Measurements from ENCODE around the gene GSS.

Gene GSS

DNA sequence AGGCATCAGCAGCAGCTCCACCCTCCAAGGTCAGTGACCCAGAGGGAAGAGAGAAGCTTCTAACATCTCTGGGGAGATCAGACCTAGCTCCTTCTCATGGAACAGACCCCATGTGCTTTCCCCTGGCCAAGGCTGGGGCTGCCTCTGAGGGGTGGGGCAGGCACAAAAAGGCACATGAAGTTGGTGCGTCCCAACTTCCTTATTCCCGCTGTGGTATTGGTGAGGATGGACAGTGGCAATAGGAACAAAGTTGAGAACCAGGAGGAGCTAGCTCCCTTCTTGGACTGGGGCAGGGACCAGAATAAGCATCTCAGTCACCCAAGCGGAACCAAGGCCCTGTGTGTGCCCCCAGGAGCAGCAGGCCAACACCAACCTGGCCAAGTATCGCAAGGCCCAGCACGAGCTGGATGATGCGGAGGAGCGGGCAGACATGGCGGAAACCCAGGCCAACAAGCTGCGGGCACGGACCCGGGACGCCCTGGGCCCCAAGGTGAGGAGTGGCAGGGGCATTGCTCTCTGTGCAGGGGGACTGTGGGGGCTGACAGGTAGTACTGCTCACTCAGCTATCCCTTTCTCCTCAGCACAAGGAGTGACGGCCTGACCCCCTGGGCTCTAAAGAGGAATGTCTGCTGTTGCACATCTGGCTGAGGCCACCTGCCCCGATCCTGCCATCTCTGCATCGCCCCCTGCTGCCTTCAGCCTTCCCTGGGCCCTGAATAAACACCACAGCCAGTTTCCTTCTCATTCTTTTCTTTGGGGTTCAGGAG lies 46.2 kb upstream of the GSS start:
- no peak for DNase-seq (ENCODE audit: low spot score)
- peak; percentile 17 for TF ChIP-seq CTCF (IDR thresholded peaks at IDR 0.05; ENCODE audit: borderline replicate concordance, control extremely low read depth, extremely low read depth, insufficient read depth, missing control alignments)
- in situ Hi-C loops (cut with MboI; ENCODE audit: low sequenced_read_pairs, unreplicated experiment): no loop called here

- TF ChIP-seq CTCF (IDR thresholded peaks at IDR 0.05; ENCODE audit: borderline replicate concordance, control extremely low read depth, extremely low read depth, insufficient read depth, missing control alignments): no peak
- no peak for DNase-seq (ENCODE audit: low spot score)
- in situ Hi-C loops (cut with MboI; ENCODE audit: low sequenced_read_pairs, unreplicated experiment): no loop called here
These were observed 45.5 kb upstream of the GSS start for GRCh38 chr20:35000922-35001595.

DNA sequence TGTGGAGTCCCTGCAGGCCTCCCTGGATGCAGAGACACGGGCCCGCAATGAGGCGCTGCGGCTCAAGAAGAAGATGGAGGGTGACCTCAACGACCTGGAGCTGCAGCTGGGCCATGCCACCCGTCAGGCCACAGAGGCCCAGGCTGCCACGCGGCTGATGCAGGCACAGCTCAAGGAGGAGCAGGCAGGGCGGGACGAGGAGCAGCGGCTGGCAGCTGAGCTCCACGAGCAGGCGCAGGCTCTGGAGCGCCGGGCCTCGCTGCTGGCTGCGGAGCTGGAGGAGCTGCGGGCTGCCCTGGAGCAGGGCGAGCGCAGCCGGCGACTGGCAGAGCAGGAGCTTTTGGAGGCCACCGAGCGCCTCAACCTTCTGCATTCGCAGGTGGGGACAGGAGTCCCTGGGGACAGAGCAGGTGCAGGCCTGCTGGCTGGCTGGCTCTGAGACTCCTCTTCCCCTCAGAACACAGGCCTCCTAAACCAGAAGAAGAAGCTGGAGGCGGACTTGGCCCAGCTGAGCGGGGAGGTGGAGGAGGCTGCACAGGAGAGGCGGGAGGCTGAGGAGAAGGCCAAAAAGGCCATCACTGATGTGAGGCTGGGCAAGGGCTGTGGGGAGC lies 44.8 kb upstream of the GSS start:
- TF ChIP-seq CTCF (IDR thresholded peaks at IDR 0.05; ENCODE audit: borderline replicate concordance, control extremely low read depth, extremely low read depth, insufficient read depth, missing control alignments): no peak
- in situ Hi-C loops (cut with MboI; ENCODE audit: low sequenced_read_pairs, unreplicated experiment): no loop called here
- DNase-seq (ENCODE audit: low spot score): no peak

- TF ChIP-seq CTCF (IDR thresholded peaks at IDR 0.05; ENCODE audit: borderline replicate concordance, control extremely low read depth, extremely low read depth, insufficient read depth, missing control alignments): no peak
- in situ Hi-C loops (cut with MboI; ENCODE audit: low sequenced_read_pairs, unreplicated experiment): no loop called here
- DNase-seq (ENCODE audit: low spot score): no peak
These were observed 44.2 kb upstream of the GSS start for GRCh38 chr20:34999782-35000181.

DNA sequence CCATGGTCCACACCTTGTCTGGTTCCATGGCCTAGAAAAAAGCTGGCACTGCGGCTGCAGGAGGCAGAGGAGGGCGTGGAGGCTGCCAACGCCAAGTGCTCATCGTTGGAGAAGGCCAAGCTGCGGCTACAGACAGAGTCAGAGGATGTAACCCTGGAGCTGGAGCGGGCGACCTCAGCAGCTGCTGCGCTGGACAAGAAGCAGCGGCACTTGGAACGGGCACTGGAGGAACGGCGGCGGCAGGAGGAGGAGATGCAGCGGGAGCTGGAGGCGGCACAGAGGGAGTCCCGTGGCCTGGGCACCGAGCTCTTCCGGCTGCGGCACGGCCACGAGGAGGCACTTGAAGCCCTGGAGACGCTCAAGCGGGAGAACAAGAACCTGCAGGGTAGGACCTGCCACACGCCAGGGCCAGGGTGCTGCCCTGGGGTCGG lies 43.4 kb upstream of the GSS start:
- no peak for DNase-seq (ENCODE audit: low spot score)
- no peak for TF ChIP-seq CTCF (IDR thresholded peaks at IDR 0.05; ENCODE audit: borderline replicate concordance, control extremely low read depth, extremely low read depth, insufficient read depth, missing control alignments)
- in situ Hi-C loops (cut with MboI; ENCODE audit: low sequenced_read_pairs, unreplicated experiment): no loop called here

DNA sequence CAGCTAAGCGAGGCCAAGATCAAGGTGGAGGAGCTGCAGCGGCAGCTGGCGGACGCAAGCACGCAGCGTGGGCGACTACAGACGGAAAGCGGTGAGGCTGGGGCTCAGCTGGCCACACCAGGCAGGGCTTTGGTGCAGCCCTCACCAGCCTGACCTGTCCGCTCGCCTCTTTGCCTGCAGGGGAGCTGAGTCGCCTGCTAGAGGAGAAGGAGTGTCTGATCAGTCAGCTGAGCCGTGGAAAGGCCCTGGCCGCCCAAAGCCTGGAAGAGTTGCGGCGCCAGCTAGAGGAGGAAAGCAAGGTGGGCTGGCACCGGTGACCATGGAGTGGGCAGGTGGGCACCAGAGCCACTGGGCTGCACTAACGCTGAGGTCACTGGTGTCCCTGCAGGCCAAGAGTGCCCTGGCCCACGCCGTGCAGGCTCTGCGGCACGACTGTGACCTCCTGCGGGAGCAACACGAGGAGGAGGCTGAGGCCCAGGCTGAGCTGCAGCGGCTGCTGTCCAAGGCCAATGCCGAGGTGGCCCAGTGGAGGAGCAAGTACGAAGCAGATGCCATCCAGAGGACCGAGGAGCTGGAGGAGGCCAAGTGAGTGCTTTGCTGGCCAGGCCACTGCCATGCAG lies 42.8 kb upstream of the GSS start:
- no peak for DNase-seq (ENCODE audit: low spot score)
- TF ChIP-seq CTCF (IDR thresholded peaks at IDR 0.05; ENCODE audit: borderline replicate concordance, control extremely low read depth, extremely low read depth, insufficient read depth, missing control alignments): no peak
- in situ Hi-C loops (cut with MboI; ENCODE audit: low sequenced_read_pairs, unreplicated experiment): no loop called here
